NCI-H345 (cell line): ENCODE measurements around the gene OR10G3.
A peak's percentile ranks its signal among the peaks of the same experiment; 100 is the strongest.
"Not testable (repeated sequence)": the region's sequence is repeated elsewhere in the genome, so short reads cannot be mapped to it uniquely, and the experiment has no call there.

Experiments
- DNase-seq: peaks from one replicate; lab custom pipeline; 2025; lab: John Stamatoyannopoulos, UW

Gene OR10G3

GRCh38 chr14:21579976-21580375 is at the start of gene OR10G3:
TSS of gene OR10G3 (minus strand) at chr14:21580076. CDS start at chr14:21570744, 9,332 bp downstream.
- no peak for DNase-seq

GRCh38 chr14:21626491-21627230 is 46.8 kb upstream of the OR10G3 start:
- no peak for DNase-seq

- no peak for DNase-seq
Observed at GRCh38 chr14:21617614-21618013, 37.7 kb upstream of the OR10G3 start.

GRCh38 chr14:21614240-21614639 is 34.4 kb upstream of the OR10G3 start:
- DNase-seq: no peak

GRCh38 chr14:21612324-21612723 is 32.4 kb upstream of the OR10G3 start:
- peak; percentile 2 for DNase-seq

GRCh38 chr14:21602181-21602580 is 22.3 kb upstream of the OR10G3 start:
- DNase-seq: not testable (repeated sequence)

- no peak for DNase-seq
Observed at GRCh38 chr14:21589317-21589716, 9.4 kb upstream of the OR10G3 start.

GRCh38 chr14:21575661-21576060 is 4.2 kb downstream of the OR10G3 start:
- DNase-seq: no peak

GRCh38 chr14:21572604-21573003 is 7.3 kb downstream of the OR10G3 start:
- no peak for DNase-seq

- DNase-seq: no peak
Observed at GRCh38 chr14:21558703-21559170, 21.1 kb downstream of the OR10G3 start.

- peak; percentile 88 for DNase-seq
Observed at GRCh38 chr14:21557084-21557901, 22.6 kb downstream of the OR10G3 start.

- DNase-seq: no peak
Observed at GRCh38 chr14:21556378-21557083, 23.3 kb downstream of the OR10G3 start.

- DNase-seq: no peak
Observed at GRCh38 chr14:21553266-21553665, 26.6 kb downstream of the OR10G3 start.

GRCh38 chr14:21544588-21544987 is 35.3 kb downstream of the OR10G3 start:
- DNase-seq: not testable (repeated sequence)

- DNase-seq: no peak
Observed at GRCh38 chr14:21543963-21544362, 35.9 kb downstream of the OR10G3 start.

GRCh38 chr14:21543521-21543960 is 36.3 kb downstream of the OR10G3 start:
- no peak for DNase-seq

- no peak for DNase-seq
Observed at GRCh38 chr14:21541413-21542074, 38.3 kb downstream of the OR10G3 start.

GRCh38 chr14:21539189-21539940 is 40.5 kb downstream of the OR10G3 start:
- no peak for DNase-seq

GRCh38 chr14:21537090-21537424 is 42.8 kb downstream of the OR10G3 start:
- DNase-seq: no peak

GRCh38 chr14:21536418-21537089 is 43.3 kb downstream of the OR10G3 start:
- DNase-seq: no peak
